Mesenteric fat pad (tissue), 1 donor: ENCODE measurements around the gene XDH. TPM values are rescaled to one million over a fixed set of nuclear protein-coding genes. Genes with fewer than 3 reads are reported as not detected.

Experiments
- DNase-seq: peaks from one replicate; pipeline ENCODE4 v3.0.0-alpha.2; 2020; ENCODE audit warnings: low spot score
- long read RNA-seq: library from polyadenylated mRNA; unstranded; transcript quantifications from one replicate; pipeline ENCODE4 v2.0.0, GENCODE V29; 2020
- total RNA-seq: library from RNA; stranded (reverse); fragmentation: NEBNext Ultra II Directional; extraction: Animal tissue kit (Norgen Biotek cat#: 25700); gene quantifications from one replicate; pipeline ENCODE4 v1.2.1, GENCODE V29; 2021
- donor health status: DM: yes; HTN: yes; CAD: no.

XDH gene
- total RNA-seq, result 0.26 TPM
- long read RNA-seq, result 0 reads

- no peak for DNase-seq
Measured at GRCh38 chr2:31414601-31415241, at the start of gene XDH. TSS of gene XDH (minus strand) at chr2:31414742. CDS start at chr2:31414666, 76 bp downstream.

GRCh38 chr2:31457651-31458050 lies 43.1 kb upstream of the XDH start:
- DNase-seq, result no peak

GRCh38 chr2:31446848-31447247 lies 32.3 kb upstream of the XDH start:
- no peak for DNase-seq

- no peak for DNase-seq
Measured at GRCh38 chr2:31442376-31442775, 27.8 kb upstream of the XDH start.

GRCh38 chr2:31440764-31441163 lies 26.2 kb upstream of the XDH start:
- no peak for DNase-seq

- no peak for DNase-seq
Measured at GRCh38 chr2:31434911-31435310, 20.4 kb upstream of the XDH start.

GRCh38 chr2:31433541-31433940 lies 19.0 kb upstream of the XDH start:
- DNase-seq, result no peak

GRCh38 chr2:31430439-31431165 lies 16.1 kb upstream of the XDH start:
- DNase-seq, result no peak

GRCh38 chr2:31429759-31430438 lies 15.4 kb upstream of the XDH start:
- DNase-seq, result no peak

GRCh38 chr2:31429040-31429439 lies 14.5 kb upstream of the XDH start:
- DNase-seq, result no peak

GRCh38 chr2:31428001-31428418 lies 13.5 kb upstream of the XDH start:
- no peak for DNase-seq

- DNase-seq, result no peak
Measured at GRCh38 chr2:31426096-31426495, 11.6 kb upstream of the XDH start.

GRCh38 chr2:31421634-31422033 lies 7.1 kb upstream of the XDH start:
- DNase-seq, result no peak

GRCh38 chr2:31420936-31421335 lies 6.4 kb upstream of the XDH start:
- no peak for DNase-seq

GRCh38 chr2:31419386-31419785 lies 4.8 kb upstream of the XDH start:
- DNase-seq, result no peak

GRCh38 chr2:31415421-31415820 lies 879 bp upstream of the XDH start:
- DNase-seq, result no peak

- no peak for DNase-seq
Measured at GRCh38 chr2:31413862-31414550, 536 bp downstream of the XDH start.

- DNase-seq, result no peak
Measured at GRCh38 chr2:31413025-31413424, 1.5 kb downstream of the XDH start.

GRCh38 chr2:31411771-31412170 lies 2.8 kb downstream of the XDH start:
- no peak for DNase-seq

- DNase-seq, result no peak
Measured at GRCh38 chr2:31406593-31407385, 7.8 kb downstream of the XDH start.

GRCh38 chr2:31404827-31405226 lies 9.7 kb downstream of the XDH start:
- DNase-seq, result no peak
